ENCODE data around the gene BCAM.

GRCh38 chr19:44866664-44867063 is 57.8 kb downstream of the BCAM start:
- no peak for TF ChIP-seq CUX1 (IDR thresholded peaks at IDR 0.05; ENCODE audit: insufficient replicate concordance, low read depth, low read length)
- TF ChIP-seq CTCF (IDR thresholded peaks at IDR 0.05 in 2 of 3, conservative IDR thresholded peaks at IDR 0.05 in 1 of 3; ENCODE audit: control insufficient read depth in 2 of 3, extremely low read depth in 1 of 3, insufficient read depth in 1 of 3, low read depth in 3 of 3, low read length in 3 of 3) = no peak
- TF ChIP-seq RB1 (IDR thresholded peaks at IDR 0.05; ENCODE audit: borderline replicate concordance) = no peak
- TF ChIP-seq ZNF207 (IDR thresholded peaks at IDR 0.05; ENCODE audit: borderline replicate concordance) = no peak
- TF ChIP-seq JUND (IDR thresholded peaks at IDR 0.05; ENCODE audit: low read depth, low read length) = no peak
- no peak for TF ChIP-seq BHLHE40 (IDR thresholded peaks at IDR 0.05; ENCODE audit: borderline replicate concordance in 1 of 2, low read depth in 2 of 2, low read length in 1 of 2)
- TF ChIP-seq CEBPZ (IDR thresholded peaks at IDR 0.05; ENCODE audit: low read depth, low read length) = no peak
- TF ChIP-seq FOS (IDR thresholded peaks at IDR 0.05; ENCODE audit: borderline replicate concordance, extremely low read depth, insufficient read length) = no peak
- no peak for TF ChIP-seq POLR2A (IDR thresholded peaks at IDR 0.05; ENCODE audit: low read depth, low read length)
- no peak for TF ChIP-seq RAD21 (IDR thresholded peaks at IDR 0.05; ENCODE audit: insufficient read depth, low read depth, low read length)
- no peak for TF ChIP-seq ATF7 (IDR thresholded peaks at IDR 0.05; ENCODE audit: low read depth)
